Tongue (tissue), 2 donors: ENCODE results near the gene STX8. TPM values are rescaled to one million over a fixed set of nuclear protein-coding genes. Genes with fewer than 3 reads are reported as not detected.
"Not testable (repeated sequence)": the region's sequence is repeated elsewhere in the genome, so short reads cannot be mapped to it uniquely, and the experiment has no call there.

Experiments used
- DNase-seq: peaks from one replicate; pipeline ENCODE4 v3.0.0-alpha.2; 2015
- total RNA-seq: library from RNA; depleted of rRNA; stranded (reverse); fragments of >200 nt; gene quantifications from one replicate; pipeline ENCODE4 v1.2.3, GENCODE V29; 2014

The STX8 gene
- total RNA-seq, 1 donor from 2014 or later: 75.2 TPM

DNA sequence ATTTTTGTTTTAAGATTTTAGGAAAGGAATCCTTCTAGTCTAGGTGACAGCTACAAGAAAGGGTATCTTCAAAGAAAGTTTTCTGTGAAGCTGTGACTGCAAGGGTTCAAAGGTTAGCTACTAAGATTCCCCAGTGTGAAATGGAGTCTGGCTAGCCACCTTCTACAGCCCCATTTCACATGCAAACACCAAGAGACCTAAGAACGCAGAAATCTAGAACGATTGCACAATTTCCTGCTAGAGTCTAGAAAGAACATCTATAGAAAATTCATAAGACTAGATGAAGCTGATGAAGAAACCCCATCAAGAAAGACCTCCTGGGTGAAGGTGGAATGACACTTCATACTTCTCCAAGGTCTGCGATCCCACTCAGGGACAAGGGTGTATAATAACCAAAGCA, 77.1 kb downstream of the STX8 start:
- no peak for DNase-seq

GRCh38 chr17:9488556-9488955, 87.1 kb downstream of the STX8 start:
- DNase-seq: no peak

DNA sequence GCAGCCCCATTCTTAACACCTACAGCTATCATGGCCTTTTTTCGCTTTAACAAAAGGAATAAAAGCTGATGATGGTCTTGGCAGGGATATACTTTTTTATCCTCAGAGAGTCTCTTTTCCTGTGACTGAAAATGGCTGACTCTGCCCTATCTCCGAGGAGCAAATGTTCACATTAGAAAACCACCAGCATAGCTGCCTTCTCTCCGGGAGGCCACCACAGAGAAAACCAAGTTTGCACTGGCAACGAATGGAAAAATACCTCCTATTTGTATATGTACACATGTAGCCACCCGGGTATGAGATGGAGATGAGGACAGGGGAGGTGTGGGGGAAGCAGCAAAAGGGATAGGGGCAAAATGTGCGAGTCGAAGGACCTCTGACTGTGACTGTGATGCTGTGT, 88.2 kb downstream of the STX8 start:
- DNase-seq: no peak

GRCh38 chr17:9484789-9485188, 90.8 kb downstream of the STX8 start:
- no peak for DNase-seq

- peak; percentile 32 for DNase-seq
Measured at GRCh38 chr17:9479964-9480363, 95.7 kb downstream of the STX8 start.

DNA sequence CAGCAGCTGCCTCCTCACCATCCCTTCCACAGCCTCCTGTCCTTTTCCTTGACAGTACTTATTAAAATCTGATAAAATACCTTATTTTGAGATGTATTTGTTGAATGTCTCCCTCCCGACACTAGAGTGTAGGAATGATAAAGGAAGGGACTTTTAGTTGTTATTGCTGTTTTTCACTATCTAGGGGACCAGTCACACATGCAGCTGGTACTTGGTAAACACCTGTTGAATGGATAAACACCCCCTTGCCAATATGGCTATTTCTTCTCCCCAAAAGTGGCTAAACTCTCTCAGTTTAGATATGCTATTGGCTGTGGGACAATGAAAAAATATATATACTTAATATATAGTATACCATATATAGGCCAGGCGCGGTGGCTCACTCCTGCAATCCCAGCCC, 96.7 kb downstream of the STX8 start:
- DNase-seq: no peak

GRCh38 chr17:9475101-9475658, 100.4 kb downstream of the STX8 start:
- no peak for DNase-seq

DNA sequence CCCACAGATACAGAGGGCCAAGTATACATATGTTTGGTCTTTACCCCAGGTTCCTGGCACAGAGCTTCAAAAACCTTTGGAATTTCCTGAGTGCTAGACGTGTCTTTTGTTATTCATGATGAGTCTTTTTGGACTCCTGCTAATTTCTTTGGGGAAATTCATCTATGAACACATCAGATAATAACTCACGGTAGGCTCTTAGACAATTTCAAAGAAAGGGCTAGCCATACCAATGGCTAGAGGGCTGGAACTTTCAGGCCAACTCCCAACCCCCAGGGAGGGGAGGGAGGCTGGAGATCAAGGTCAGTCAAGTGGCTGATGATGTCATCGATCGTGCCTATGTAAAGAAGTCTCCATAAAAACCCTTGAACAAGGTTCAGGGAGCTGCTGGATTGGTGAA, 101.9 kb downstream of the STX8 start:
- DNase-seq: no peak

DNA sequence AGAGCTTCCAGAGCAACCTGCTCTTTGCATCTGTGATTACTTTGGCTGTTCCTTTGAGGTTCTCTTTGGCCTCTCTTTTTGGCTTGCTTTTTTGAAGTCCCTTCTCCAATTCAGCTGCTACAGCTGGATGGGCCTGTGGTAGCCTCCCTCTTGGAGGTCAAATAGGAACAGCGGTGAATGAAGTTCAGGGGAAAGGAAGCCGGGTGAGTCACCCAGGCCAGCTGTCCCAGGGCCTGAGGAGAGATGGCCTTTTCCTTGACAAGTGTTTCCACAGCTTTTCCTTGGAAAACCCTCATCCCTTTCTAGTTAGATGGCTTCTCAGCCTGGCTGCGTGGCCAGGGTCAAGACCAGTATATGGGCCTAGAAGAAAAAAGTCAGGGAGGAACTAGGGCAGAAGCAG, 103.1 kb downstream of the STX8 start:
- DNase-seq: no peak

DNA sequence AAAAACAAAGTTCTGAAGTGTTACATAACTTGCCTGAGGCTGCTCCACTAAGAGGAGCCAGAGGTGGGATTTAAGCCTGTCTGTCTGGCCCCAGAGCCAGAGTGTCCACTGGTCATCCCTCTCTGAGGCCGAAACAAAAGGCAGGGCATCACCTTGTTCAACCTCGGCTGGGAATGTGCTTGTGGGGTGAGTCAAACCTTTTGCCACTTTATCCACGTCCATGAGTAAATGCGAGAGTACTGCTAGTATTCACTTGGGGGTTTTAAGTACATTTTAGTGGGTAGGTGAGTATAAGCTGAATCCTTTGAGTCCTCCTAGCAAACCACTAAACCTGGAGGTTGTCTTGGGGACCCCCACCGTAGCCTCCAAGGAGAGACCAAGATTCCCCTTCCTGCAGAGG, 103.5 kb downstream of the STX8 start:
- no peak for DNase-seq

GRCh38 chr17:9470171-9470570, 105.4 kb downstream of the STX8 start:
- no peak for DNase-seq

- no peak for DNase-seq
Measured at GRCh38 chr17:9468937-9469336, 106.7 kb downstream of the STX8 start.

- DNase-seq: no peak
Measured at GRCh38 chr17:9468532-9468931, 107.1 kb downstream of the STX8 start.

DNA sequence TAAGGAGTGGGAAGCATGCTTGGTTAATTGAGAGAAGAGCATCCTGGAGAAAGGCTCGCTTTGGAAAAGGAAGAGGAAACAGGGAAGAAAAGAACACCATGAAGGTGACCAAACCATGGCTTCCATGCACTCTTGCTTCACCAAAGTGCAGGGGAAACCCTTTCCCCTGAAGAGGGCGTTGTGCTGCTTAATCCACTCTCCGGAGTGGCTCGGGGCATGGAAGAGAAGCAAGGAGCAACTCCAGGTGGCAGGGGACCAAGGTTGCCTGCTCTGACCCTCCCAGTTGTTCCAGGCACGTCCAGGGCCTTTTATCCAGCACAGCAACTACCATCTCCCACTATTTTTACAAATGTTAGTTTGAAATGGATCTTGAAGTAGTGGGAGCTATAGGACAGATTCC, 108.1 kb downstream of the STX8 start:
- no peak for DNase-seq

- DNase-seq: no peak
Measured at GRCh38 chr17:9465210-9465921, 110.3 kb downstream of the STX8 start.

DNA sequence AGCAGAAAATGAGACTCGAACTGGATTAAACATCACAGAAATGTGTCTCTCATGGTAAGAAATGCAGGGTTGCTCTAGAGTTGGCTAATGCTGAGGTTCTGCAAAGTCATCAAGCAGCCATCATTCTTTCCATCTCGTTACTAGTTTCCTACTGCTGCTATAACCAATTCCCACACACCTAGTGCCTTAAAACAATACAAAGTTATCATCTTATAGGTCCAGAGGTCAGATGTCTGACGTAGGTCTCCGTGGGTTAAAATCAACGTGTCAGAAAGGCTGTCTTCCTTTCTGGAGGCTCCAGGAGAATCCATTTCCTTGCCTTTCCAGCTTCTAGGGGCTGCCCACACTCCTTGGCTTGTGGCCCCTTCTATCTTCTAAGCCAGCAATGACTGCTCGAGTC, 118.6 kb downstream of the STX8 start:
- no peak for DNase-seq

GRCh38 chr17:9456330-9456729, 119.3 kb downstream of the STX8 start:
- DNase-seq: peak; percentile 66

- no peak for DNase-seq
Measured at GRCh38 chr17:9451934-9452333, 123.7 kb downstream of the STX8 start.

DNA sequence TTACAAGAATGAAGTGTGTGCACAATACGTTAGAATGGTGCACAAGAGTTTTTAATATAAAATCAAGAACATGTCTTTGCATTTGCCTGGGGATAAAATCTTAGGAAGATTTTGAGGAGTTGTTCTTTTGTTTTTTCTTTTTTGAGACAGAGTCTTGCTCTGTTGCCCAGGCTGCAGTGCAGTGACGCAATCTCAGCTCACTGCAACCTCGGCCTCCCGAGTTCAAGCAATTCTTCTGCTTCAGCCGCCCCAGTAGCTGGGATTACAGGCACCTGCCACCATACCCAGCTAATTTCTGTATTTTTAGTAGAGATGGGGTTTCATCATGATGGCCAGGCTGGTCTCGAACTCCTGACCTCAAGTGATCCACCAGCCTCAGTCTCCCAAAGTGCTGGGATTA, 128.3 kb downstream of the STX8 start:
- DNase-seq: not testable (repeated sequence)

GRCh38 chr17:9446528-9446927, 129.1 kb downstream of the STX8 start:
- no peak for DNase-seq

- DNase-seq: no peak
Measured at GRCh38 chr17:9445424-9445823, 130.2 kb downstream of the STX8 start.

DNA sequence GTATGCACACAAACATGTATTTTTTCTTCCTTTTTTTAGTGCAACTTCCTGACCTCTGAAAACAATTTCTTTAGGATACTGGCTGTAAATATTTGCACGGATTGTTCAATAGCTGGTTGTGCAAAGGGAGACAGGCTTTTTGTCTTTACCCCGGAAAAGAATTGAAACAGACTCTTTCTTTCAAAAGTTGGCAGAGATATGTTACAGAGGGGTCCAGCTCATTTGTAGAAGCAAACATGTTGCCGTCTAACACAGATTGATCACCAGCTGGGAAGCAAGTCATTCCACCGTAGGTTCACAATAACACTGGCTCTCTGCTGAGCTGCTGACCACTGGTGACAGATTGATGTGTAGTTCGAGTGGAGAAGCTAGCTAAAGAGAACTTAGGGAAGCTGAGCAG, 130.9 kb downstream of the STX8 start:
- no peak for DNase-seq

DNA sequence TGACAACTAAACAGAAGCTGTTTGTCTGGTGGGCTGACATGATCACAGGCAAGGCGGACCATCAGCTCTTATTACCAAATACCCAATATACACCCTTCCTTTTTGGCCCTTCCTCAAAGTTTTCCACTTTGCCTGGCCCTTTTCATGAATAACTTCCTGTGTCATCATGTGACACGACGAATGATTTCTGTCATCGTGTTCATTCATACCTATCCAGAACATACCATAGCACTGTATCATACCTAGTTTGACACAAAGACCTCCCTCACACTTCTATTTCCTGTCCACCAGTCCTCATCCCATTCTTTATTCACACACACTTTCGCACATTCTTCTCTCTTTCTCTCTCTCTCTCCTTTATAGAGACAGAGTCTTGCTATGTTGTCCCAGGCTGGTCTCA, 131.8 kb downstream of the STX8 start:
- no peak for DNase-seq

- no peak for DNase-seq
Measured at GRCh38 chr17:9439851-9440250, 135.8 kb downstream of the STX8 start.

DNA sequence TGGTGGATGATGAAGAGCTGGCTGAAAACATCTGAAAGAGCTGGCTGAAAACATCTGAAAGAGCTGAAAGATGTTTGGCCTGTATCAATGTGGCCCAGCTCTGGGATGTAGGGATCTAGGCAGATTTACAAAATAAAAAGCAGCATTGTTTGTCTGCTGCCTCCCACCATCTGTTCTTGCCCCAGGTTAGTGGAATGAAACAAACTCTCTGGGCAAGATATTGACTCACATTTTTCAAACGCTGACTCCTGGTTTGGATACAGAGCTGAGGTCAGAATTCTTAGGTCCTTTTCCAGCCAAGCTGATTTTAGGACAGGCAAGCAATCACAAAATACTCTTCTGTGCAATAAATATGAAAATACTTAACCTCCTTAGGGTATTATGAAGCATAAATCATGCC, 139.0 kb downstream of the STX8 start:
- DNase-seq: no peak
